Suprapubic skin (tissue), 4 donors: ENCODE results near the gene AUTS2.

ENCODE experiments used
- EP300 ChIP-seq: sonication (generic); formaldehyde crosslinking; IDR thresholded peaks from one replicate; pipeline ENCODE4 v1.6.1; 2017; ENCODE audit warnings: antibody characterized with exemption
- POLR2A ChIP-seq, 2 donors: fragments of 450-650 bp; IDR thresholded peaks; one replicate each; pipeline ENCODE4 v1.6.1; 2017; ENCODE audit warnings: antibody characterized with exemption in 2 of 2, mild to moderate bottlenecking in 2 of 2, moderate library complexity in 2 of 2
- POLR2AphosphoS5 ChIP-seq, 3 donors: sonication (generic); formaldehyde crosslinking; IDR thresholded peaks; one replicate each; pipeline ENCODE4 v1.6.1; 2017; ENCODE audit warnings: antibody characterized with exemption in 3 of 3
- TF ChIP-seq, protein P1 (sequence below), 2 donors: fragments of 200-600 bp in 1 of 2; fragments of 450-650 bp in 1 of 2; sonication (generic) in 1 of 2; IDR thresholded peaks; one replicate each; pipeline ENCODE4 v1.5.1; 2016 to 2019; ENCODE audit warnings: antibody characterized with exemption in 2 of 2, mild to moderate bottlenecking in 1 of 2, moderate library complexity in 1 of 2

DNA sequence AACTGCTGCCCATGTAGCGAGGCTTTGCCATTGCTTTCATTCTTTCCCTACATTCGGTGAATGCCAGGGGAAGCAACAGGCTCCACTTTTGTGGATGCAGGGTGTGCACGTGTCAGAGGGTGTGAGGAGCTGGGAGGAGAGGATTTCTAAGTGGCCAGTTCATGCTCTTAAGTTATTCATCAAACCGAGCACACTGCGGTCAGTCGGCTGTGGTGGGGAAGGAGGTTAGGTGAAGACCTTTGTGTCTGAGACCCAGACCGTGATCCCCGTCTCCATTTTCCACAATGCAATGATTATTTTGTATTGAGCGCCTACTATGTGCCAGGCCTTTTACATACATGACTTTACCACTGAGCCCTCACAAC, 1095.0 kb downstream of the AUTS2 start:
- TF ChIP-seq, protein P1, sequence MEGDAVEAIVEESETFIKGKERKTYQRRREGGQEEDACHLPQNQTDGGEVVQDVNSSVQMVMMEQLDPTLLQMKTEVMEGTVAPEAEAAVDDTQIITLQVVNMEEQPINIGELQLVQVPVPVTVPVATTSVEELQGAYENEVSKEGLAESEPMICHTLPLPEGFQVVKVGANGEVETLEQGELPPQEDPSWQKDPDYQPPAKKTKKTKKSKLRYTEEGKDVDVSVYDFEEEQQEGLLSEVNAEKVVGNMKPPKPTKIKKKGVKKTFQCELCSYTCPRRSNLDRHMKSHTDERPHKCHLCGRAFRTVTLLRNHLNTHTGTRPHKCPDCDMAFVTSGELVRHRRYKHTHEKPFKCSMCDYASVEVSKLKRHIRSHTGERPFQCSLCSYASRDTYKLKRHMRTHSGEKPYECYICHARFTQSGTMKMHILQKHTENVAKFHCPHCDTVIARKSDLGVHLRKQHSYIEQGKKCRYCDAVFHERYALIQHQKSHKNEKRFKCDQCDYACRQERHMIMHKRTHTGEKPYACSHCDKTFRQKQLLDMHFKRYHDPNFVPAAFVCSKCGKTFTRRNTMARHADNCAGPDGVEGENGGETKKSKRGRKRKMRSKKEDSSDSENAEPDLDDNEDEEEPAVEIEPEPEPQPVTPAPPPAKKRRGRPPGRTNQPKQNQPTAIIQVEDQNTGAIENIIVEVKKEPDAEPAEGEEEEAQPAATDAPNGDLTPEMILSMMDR (IDR thresholded peaks at IDR 0.05), result no peak
- TF ChIP-seq EP300, result no peak
- TF ChIP-seq POLR2AphosphoS5 (IDR thresholded peaks at IDR 0.05), result no peak
- no peak for TF ChIP-seq POLR2A (IDR thresholded peaks at IDR 0.05)
